K562 (cell line): ENCODE data around the gene TXNDC8. TPM values are rescaled to one million over a fixed set of nuclear protein-coding genes. Genes with fewer than 3 reads are reported as not detected.
A peak's percentile ranks its signal among the peaks of the same experiment; 100 is the strongest.

ENCODE experiments used
- ATF4 ChIP-seq: fragments of 450-650 bp; formaldehyde crosslinking; IDR thresholded peaks from 2 replicates; pipeline ENCODE4 v1.4.0; 2022; ENCODE audit warnings: mild to moderate bottlenecking, moderate library complexity
- ATF6 ChIP-seq: sonication (generic); formaldehyde crosslinking; IDR thresholded peaks from 2 replicates; pipeline ENCODE4 v1.4.0; 2020; ENCODE audit warnings: mild to moderate bottlenecking, missing genetic modification reagents
- ETV6 ChIP-seq, 3 experiments: fragments of 150-350 bp in 1 of 3; sonication (generic) in 1 of 3; formaldehyde crosslinking in 1 of 3; IDR thresholded peaks; 2 replicates each; pipeline versions ENCODE4 v1.6.1 to v1.8.0; 2014 to 2022; ENCODE audit warnings: borderline replicate concordance in 2 of 3, low read depth in 2 of 3, antibody characterized with exemption in 1 of 3, low read length in 1 of 3, mild to moderate bottlenecking in 1 of 3, missing genetic modification reagents in 1 of 3
- GMEB1 ChIP-seq: fragments of 250-450 bp; sonication (Bioruptor Pico); IDR thresholded peaks from 2 replicates; pipeline ENCODE4 v1.4.0; 2020; ENCODE audit warnings: mild to moderate bottlenecking
- HOXB6 ChIP-seq: fragments of 250-450 bp; sonication (Bioruptor Pico); IDR thresholded peaks from 2 replicates; pipeline ENCODE4 v1.5.1; 2022; ENCODE audit warnings: mild to moderate bottlenecking, borderline replicate concordance
- MTF1 ChIP-seq: fragments of 250-450 bp; sonication (Bioruptor Pico); IDR thresholded peaks from 2 replicates; pipeline ENCODE4 v1.9.0; 2021; ENCODE audit warnings: moderate library complexity, mild to moderate bottlenecking, inconsistent platforms, borderline replicate concordance
- PHB ChIP-seq: fragments of 250-450 bp; sonication (Bioruptor Pico); IDR thresholded peaks from 2 replicates; pipeline ENCODE4 v1.5.0; 2021
- PRMT5 ChIP-seq: sonication (generic); formaldehyde crosslinking; IDR thresholded peaks from 2 replicates; pipeline ENCODE4 v1.5.0; 2020; ENCODE audit warnings: missing genetic modification reagents
- SAFB2 ChIP-seq: fragments of 200-400 bp; formaldehyde crosslinking; IDR thresholded peaks from 2 replicates; pipeline ENCODE4 v1.6.1; 2018; ENCODE audit warnings: borderline replicate concordance, low read length, low read depth, moderate library complexity; ENCODE audit not compliant: severe bottlenecking
- SETDB1 ChIP-seq: IDR thresholded peaks from one replicate; pipeline ENCODE4 v1.6.1; 2012; ENCODE audit warnings: low read length, control low read depth, inconsistent platforms
- SOX6 ChIP-seq: fragments of 450-650 bp; IDR thresholded peaks from 2 replicates; pipeline ENCODE4 v1.6.1; 2014; ENCODE audit warnings: mild to moderate bottlenecking
- SRSF9 ChIP-seq: fragments of 200-400 bp; formaldehyde crosslinking; IDR thresholded peaks from 2 replicates; pipeline ENCODE4 v1.6.1; 2017; ENCODE audit warnings: low read depth, low read length, borderline replicate concordance
- STAT5A ChIP-seq: IDR thresholded peaks from 2 replicates; pipeline ENCODE4 v1.6.1; 2012; ENCODE audit warnings: low read length, inconsistent platforms, borderline replicate concordance
- STAT5B ChIP-seq: fragments of 250-450 bp; sonication (Bioruptor Pico); IDR thresholded peaks from 2 replicates; pipeline ENCODE4 v1.8.0; 2021; ENCODE audit warnings: mild to moderate bottlenecking, inconsistent platforms
- WHSC1 ChIP-seq: IDR thresholded peaks from one replicate; pipeline ENCODE4 v1.6.1; 2012; ENCODE audit warnings: low read length, control low read depth, inconsistent platforms
- YBX1 ChIP-seq: fragments of 450-650 bp; IDR thresholded peaks from 2 replicates; pipeline ENCODE4 v1.7.1; 2016; ENCODE audit warnings: mild to moderate bottlenecking
- ZFP36 ChIP-seq: fragments of 150-350 bp; IDR thresholded peaks from 2 replicates; pipeline ENCODE4 v1.6.1; 2018; ENCODE audit warnings: low read length, low read depth; ENCODE audit not compliant: partially characterized antibody
- ZNF280A ChIP-seq: fragments of 450-650 bp; IDR thresholded peaks from 2 replicates; pipeline ENCODE4 v1.6.1; 2018; ENCODE audit warnings: mild to moderate bottlenecking, low read depth; ENCODE audit not compliant: partially characterized antibody
- ZNF384 ChIP-seq: IDR thresholded peaks from 2 replicates; pipeline ENCODE4 v1.6.1; 2012; ENCODE audit warnings: low read depth, low read length, improper control_type of control experiment
- ZNF639 ChIP-seq, 2 experiments: fragments of 200-800 bp in 1 of 2; sonication (Bioruptor generic) in 1 of 2; sonication (generic) in 1 of 2; formaldehyde crosslinking in 1 of 2; IDR thresholded peaks in 1 of 2; conservative IDR thresholded peaks in 1 of 2; 2 replicates each; pipeline versions ENCODE4 v1.5.0 to v1.6.1; 2016 to 2020; ENCODE audit warnings: missing compliant biosample characterization in 1 of 2, missing genetic modification characterization in 1 of 2, missing genetic modification reagents in 1 of 2
- polyA plus RNA-seq, 8 experiments: library from polyadenylated mRNA; depleted of rRNA in 4 of 8; stranded (reverse) in 5 of 8; unstranded in 3 of 8; fragments of >200 nt; fragmentation: Nextera tagmentation in 2 of 8; fragmentation: Illumina TruSeq in 1 of 8; extraction: Ambion mirVana in 2 of 8; extraction: Trizol in 1 of 8; gene quantifications; 2 replicates each; pipeline versions ENCODE4 v1.2.1 to v1.2.3, GENCODE V29; 2011 to 2014; ENCODE audit warnings: inconsistent platforms in 1 of 8, missing spikeins in 1 of 8
- total RNA-seq, 7 experiments: library from RNA; depleted of rRNA in 6 of 7; stranded (reverse); fragments of >200 nt in 6 of 7; fragmentation: Illumina TruSeq in 2 of 7; extraction: Trizol in 2 of 7; gene quantifications; 2 replicates each; pipeline versions ENCODE4 v1.2.1 to v1.2.3, GENCODE V29; 2011 to 2021; ENCODE audit warnings: low replicate concordance in 1 of 7

Gene TXNDC8
- total and polyA plus RNA-seq, 9 of the 15 experiments (the other 6 are each of a cell fraction or from before 2014, with no cell fraction given), result not detected

- TF ChIP-seq SETDB1 (no peak), ZNF280A (no peak), YBX1 (no peak), SRSF9 (no peak), ATF4 (CRISPR knock-in tag) (peak; percentile 76), PHB (no peak), HOXB6 (CRISPR knock-in tag) (no peak), ZFP36 (no peak), STAT5A (peak; percentile 100), ZNF639 (CRISPR knock-in tag; conservative IDR thresholded peaks at IDR 0.05 in 1 of 2, IDR thresholded peaks at IDR 0.05 in 1 of 2) (peak in 1 of 2 experiments; percentile 95; a peak in 2 of 4 replicates), ZNF384 (no peak), PRMT5 (CRISPR knock-in tag) (no peak), ETV6 (IDR thresholded peaks at IDR 0.05; ENCODE audit: borderline replicate concordance in 1 of 2, low read depth in 2 of 2, low read length in 1 of 2) (peak in 1 of 2 experiments; percentile 75; a peak in 2 of 4 replicates), ETV6 (CRISPR knock-in tag; IDR thresholded peaks at IDR 0.05; ENCODE audit: borderline replicate concordance) (no peak), WHSC1 (no peak), SOX6 (peak; percentile 99), STAT5B (CRISPR knock-in tag) (no peak), SAFB2 (no peak), ATF6 (CRISPR knock-in tag) (no peak), GMEB1 (CRISPR knock-in tag) (peak; percentile 26; the same call in 1 of the 2 replicates), MTF1 (CRISPR knock-in tag) (no peak)
Observed at GRCh38 chr9:110371411-110372007, 33.8 kb upstream of the TXNDC8 start (continued).
